ENCODE measurements around the gene ANKMY1. TPM values are rescaled to one million over a fixed set of nuclear protein-coding genes. Genes with fewer than 3 reads are reported as not detected.
"Not testable (repeated sequence)": the region's sequence is repeated elsewhere in the genome, so short reads cannot be mapped to it uniquely, and the experiment has no call there.

Gene ANKMY1
- total RNA-seq, 1 experiment from 2014 or later: 6.0 TPM

GRCh38 chr2:240569523-240569997 is 11.8 kb upstream of the ANKMY1 start:
- no peak for DNase-seq (ENCODE audit: low read depth)

- DNase-seq (ENCODE audit: low read depth): peak; percentile 45
These were observed 11.1 kb upstream of the ANKMY1 start for GRCh38 chr2:240568678-240569522.

GRCh38 chr2:240567872-240568677 is 10.3 kb upstream of the ANKMY1 start, which contains the start of gene RNPEPL1:
RNPEPL1 (plus strand) TSS chr2:240568484; CDS start chr2:240568587, 103 bp downstream.
- peak; percentile 38 for DNase-seq (ENCODE audit: low read depth)

- DNase-seq (ENCODE audit: low read depth): no peak
These were observed 9.5 kb upstream of the ANKMY1 start for GRCh38 chr2:240567137-240567871.

- peak; percentile 73 for DNase-seq (ENCODE audit: low read depth)
These were observed 8.7 kb upstream of the ANKMY1 start for GRCh38 chr2:240566203-240567136.

GRCh38 chr2:240565333-240566202 is 7.8 kb upstream of the ANKMY1 start:
- peak; percentile 90 for DNase-seq (ENCODE audit: low read depth)

GRCh38 chr2:240564561-240565332 is 7.0 kb upstream of the ANKMY1 start:
- no peak for DNase-seq (ENCODE audit: low read depth)

GRCh38 chr2:240563951-240564560 is 6.3 kb upstream of the ANKMY1 start:
- no peak for DNase-seq (ENCODE audit: low read depth)

GRCh38 chr2:240563231-240563630 is 5.4 kb upstream of the ANKMY1 start:
- not testable (repeated sequence) for DNase-seq (ENCODE audit: low read depth)

- peak; percentile 52 for DNase-seq (ENCODE audit: low read depth)
These were observed 3.7 kb upstream of the ANKMY1 start for GRCh38 chr2:240561325-240561971.

- DNase-seq (ENCODE audit: low read depth): peak; percentile 94
These were observed 2.9 kb upstream of the ANKMY1 start for GRCh38 chr2:240560480-240561324.

GRCh38 chr2:240560084-240560479 is 2.3 kb upstream of the ANKMY1 start, which contains the start of gene DUSP28:
DUSP28 (plus strand) TSS chr2:240560357; CDS start chr2:240560685, 328 bp downstream.
- DNase-seq (ENCODE audit: low read depth): peak; percentile 86

- no peak for DNase-seq (ENCODE audit: low read depth)
These were observed 1.5 kb upstream of the ANKMY1 start for GRCh38 chr2:240559286-240559685.

- no peak for DNase-seq (ENCODE audit: low read depth)
These were observed 511 bp upstream of the ANKMY1 start for GRCh38 chr2:240558236-240558761.

GRCh38 chr2:240557101-240557751 is 562 bp downstream of the ANKMY1 start:
- no peak for DNase-seq (ENCODE audit: low read depth)
